Spinal cord (tissue), 10 donors: ENCODE data around the gene FRG2. TPM values are rescaled to one million over a fixed set of nuclear protein-coding genes. Genes with fewer than 3 reads are reported as not detected.
A peak's percentile ranks its signal among the peaks of the same experiment; 100 is the strongest.
"Not testable (repeated sequence)": the region's sequence is repeated elsewhere in the genome, so short reads cannot be mapped to it uniquely, and the experiment has no call there.

Source experiments
- DNase-seq, 6 donors: peaks; one replicate each; pipeline versions ENCODE4 v3.0.0 to v3.0.0-alpha.2; 2013 to 2015; ENCODE audit warnings: low spot score in 6 of 6, low read depth in 4 of 6
- H3K27ac ChIP-seq: one replicate; pipeline ENCODE4 v1.5.1; 2013; ENCODE audit warnings: low read depth, low read length, control low read depth
- H3K27me3 ChIP-seq: one replicate; pipeline ENCODE4 v1.6.1; 2013; ENCODE audit warnings: low read length; ENCODE audit not compliant: control insufficient read depth, insufficient read depth
- H3K36me3 ChIP-seq: one replicate; pipeline ENCODE4 v1.6.1; 2013; ENCODE audit warnings: low read length; ENCODE audit not compliant: control insufficient read depth, insufficient read depth
- H3K4me1 ChIP-seq: one replicate; pipeline ENCODE4 v1.6.1; 2013; ENCODE audit warnings: low read length; ENCODE audit not compliant: control insufficient read depth, insufficient read depth
- H3K4me3 ChIP-seq: one replicate; pipeline ENCODE4 v1.5.1; 2013; ENCODE audit warnings: low read depth, low read length, control low read depth
- H3K9me3 ChIP-seq: one replicate; pipeline ENCODE4 v1.6.1; 2013; ENCODE audit warnings: low read length; ENCODE audit not compliant: control insufficient read depth, insufficient read depth
- WGBS: methylation state at CpG from one replicate; pipeline ENCODE4 v1.1.5; 2013; ENCODE audit warnings: missing lambda C conversion rate; ENCODE audit not compliant: insufficient coverage; 5-methylcytosine and 5-hydroxymethylcytosine counted together
- polyA plus RNA-seq, 2 donors: library from polyadenylated mRNA; unstranded; fragments of 120-200 nt; gene quantifications; one replicate each; pipeline ENCODE4 v1.2.1, GENCODE V29; 2013; ENCODE audit not compliant: insufficient read length in 2 of 2
- total RNA-seq, 2 donors: library from RNA; depleted of rRNA in 1 of 2; stranded (reverse); fragments of 120-200 nt in 1 of 2; fragments of >200 nt in 1 of 2; gene quantifications; one replicate each; pipeline versions ENCODE4 v1.2.3 to v1.2.4, GENCODE V29; 2013 to 2014
- donor health status: healthy.

Gene FRG2
- total and polyA plus RNA-seq, 4 donors: not detected

DNA sequence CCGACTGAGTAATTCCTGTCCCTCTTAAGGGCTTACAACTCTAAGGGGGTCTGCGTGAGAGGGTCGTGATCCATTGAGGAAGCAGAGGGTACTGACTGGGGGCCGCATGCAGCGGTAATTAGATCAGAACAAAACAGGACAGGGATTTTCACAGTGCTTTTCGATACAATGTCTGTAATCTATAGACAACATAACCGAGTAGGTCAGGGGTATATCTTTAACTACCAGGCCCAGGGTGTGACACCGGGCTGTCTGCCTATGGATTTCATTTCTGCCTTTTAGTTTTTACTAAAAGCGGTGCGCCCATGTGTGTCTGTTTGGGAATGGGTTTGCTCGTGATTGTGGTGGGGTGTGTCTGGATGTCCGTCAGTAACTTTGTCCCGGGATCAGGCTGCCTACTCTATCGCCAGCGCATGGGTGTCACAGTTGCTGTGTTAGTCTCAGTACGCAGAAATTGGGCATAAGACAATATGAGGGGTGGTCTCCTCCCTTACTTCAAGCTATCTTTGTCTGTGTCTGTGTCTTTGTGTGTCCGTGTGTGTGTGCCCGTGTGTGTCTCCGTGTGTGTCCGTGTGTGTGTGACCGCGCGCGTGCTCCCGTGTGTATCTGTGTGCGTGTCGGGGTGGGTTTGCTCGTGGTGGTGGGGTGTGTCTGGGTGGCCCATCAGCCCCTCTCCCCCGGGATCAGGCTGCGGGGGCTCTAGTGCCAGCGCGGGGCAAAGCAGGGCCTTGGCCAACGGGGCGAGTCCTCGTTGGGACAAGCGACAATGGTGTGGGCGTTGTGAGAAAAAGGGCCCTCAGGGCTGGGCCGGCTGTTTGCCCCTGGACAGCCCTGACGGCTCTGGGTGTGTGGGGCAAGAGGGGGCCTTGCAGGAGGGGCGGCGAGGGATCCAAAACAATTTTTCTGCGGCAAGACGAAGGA, 10.4 kb downstream of the FRG2 start:
- WGBS: 13% methylated on average over 37 of the region's 43 CpGs
- no peak for DNase-seq
- Histone ChIP-seq H3K9me3 (no peaks in the 10 kb centered on the region), H3K27ac (no peak overlapping the region), H3K4me1 (peaks cover 23% of the 10 kb centered on the region), H3K4me3 (no peak overlapping the region), H3K27me3 (peaks cover 81% of the 10 kb centered on the region), H3K36me3 (no peaks in the 10 kb centered on the region)

DNA sequence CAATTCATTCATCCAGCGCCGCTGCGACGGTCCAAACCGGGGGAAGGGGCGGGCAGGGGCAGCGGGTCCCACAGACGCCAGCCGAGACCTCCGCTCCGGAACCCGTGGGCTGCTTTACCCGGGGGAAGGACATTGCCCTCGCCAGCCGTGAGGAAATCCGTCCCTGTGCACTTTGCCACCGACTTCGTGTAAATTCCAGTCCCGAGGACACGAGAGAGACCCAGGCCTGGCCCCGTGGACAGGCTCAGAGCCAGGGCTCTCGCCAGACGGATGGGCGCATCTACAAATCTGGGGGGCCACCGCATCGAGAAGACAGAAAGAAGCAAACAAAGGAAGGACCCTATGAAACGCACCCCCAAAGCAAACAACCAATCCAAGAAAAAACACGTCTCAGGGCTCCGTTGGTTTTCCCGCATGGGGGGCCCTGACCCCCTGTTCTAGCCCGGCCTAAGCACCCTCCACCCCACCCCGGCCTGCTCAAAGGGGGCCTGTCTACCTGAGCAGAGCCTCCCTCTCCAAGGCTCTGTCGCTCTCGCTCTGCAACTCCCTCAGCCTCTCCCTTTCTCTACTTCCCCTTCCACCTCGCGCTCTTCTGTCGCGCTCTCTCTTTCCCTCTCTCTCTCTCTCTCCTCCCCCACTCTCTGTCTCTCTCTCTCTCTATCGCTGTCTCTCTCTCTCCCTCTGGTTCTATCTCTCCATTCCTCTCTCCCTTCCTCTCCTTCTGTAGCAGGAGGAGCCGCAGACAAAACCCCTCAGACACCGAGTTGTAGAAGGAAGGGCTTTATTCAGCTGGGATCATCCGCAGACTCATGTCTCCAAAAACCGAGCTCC, 11.3 kb downstream of the FRG2 start:
- DNase-seq: peak in 1 of 6 donors; percentile 0

DNA sequence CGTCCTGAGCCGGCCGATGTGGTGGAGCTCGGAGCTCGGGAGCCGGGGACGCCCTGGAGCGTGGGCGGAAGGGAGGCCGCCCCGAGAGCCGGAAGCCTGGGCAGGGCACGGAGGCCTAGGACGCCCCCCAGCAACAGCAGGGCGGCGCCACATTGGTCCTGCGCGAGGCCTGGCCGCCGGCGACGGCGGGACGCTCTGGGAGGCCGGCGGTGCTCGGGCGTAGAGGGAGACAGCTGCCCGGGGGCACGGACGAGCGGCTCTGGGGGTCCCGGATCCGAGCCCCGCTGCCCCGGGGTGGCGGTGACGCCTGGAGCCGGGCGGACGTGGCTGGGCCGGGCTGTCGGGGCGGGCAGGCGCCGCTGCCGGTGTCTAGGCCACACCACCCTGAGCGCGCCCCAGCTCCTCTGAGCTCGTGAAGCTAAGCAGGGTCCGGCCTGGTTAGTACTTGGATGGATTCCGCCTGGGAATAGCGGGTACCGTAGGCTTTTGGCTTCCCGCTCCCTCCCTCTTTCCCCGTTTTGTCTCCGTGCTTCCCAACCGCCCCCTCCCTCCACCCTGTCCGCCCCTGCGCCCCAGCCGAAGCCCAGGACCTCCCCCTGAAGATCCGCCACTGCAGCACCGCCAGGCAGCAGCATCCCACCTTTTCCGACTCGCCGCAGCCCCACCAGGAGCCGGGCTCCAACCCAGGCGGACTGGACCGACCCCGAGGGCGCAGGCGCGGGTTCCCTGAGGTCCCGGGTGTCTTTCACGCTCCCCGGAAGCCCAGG, 12.1 kb downstream of the FRG2 start:
- DNase-seq: peak in 1 of 6 donors; percentile 1
- Histone ChIP-seq H3K36me3 (no peaks in the 10 kb centered on the region), H3K27ac (no peak overlapping the region), H3K4me3 (no peak overlapping the region), H3K27me3 (peaks cover 67% of the 10 kb centered on the region), H3K4me1 (peaks cover 14% of the 10 kb centered on the region), H3K9me3 (no peaks in the 10 kb centered on the region)
- WGBS: 1% methylated on average over 76 of the region's 76 CpGs

More for the DNA sequence above, 11.3 kb downstream of the FRG2 start:
- Histone ChIP-seq H3K27ac (no peak overlapping the region), H3K36me3 (no peaks in the 10 kb centered on the region), H3K4me1 (peaks cover 17% of the 10 kb centered on the region), H3K9me3 (no peaks in the 10 kb centered on the region), H3K27me3 (peaks cover 75% of the 10 kb centered on the region), H3K4me3 (no peak overlapping the region)
- WGBS: 5% methylated on average over 34 of the region's 43 CpGs

DNA sequence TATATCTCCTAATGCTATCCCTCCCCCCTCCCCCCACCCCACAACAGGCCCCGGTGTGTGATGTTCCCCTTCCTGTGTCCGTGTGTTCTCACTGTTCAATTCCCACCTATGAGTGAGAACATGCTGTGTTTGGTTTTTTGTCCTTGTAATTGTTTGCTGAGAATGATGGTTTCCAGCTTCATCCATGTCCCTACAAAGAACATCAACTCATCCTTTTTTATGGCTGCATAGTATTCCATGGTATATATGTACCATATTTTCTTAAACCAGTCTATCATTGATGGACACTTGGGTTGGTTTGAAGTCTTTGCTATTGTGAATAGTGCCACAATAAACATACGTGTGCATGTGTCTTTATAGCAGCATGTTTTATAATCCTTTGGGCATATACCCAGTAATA, 37.1 kb downstream of the FRG2 start:
- not testable (repeated sequence) for H3K4me1 ChIP-seq, H3K36me3 ChIP-seq, H3K27me3 ChIP-seq, H3K4me3 ChIP-seq, H3K9me3 ChIP-seq, H3K27ac ChIP-seq, DNase-seq
- no CpG with 5 or more reads among the region's 3 CpGs for WGBS

DNA sequence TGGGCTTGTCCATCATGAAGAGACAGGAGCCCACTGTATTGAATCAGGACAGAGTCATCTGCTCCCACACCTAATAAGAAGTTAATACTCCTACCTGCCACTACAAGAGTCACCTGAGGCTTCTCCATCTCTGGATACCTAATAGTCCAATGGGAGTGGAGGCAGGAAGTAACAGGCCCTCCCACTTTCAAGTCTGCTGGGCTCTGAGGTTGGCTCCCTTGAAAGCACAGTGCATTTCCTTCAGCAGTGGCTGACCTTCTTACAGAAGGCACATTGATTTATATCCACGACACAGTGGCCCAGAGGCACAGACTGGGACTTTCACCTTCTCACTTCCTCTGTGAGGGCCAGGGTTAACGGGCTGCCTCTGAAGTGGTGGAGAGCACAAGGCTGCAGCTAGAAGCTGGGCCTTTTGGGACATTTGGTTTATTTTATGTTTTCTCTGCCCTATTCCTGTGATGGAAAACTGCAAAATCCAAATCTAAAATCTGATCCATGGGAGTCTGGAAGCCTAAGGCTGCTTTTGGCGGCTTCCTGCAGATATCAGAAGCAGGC, 38.1 kb downstream of the FRG2 start:
- Histone ChIP-seq H3K36me3 (no peaks in the 10 kb centered on the region), H3K4me1 (no peaks in the 10 kb centered on the region), H3K27me3 (no peaks in the 10 kb centered on the region), H3K9me3 (no peaks in the 10 kb centered on the region), H3K27ac (no peak overlapping the region), H3K4me3 (no peak overlapping the region)
- WGBS: no CpG with 5 or more reads among the region's 3 CpGs
- DNase-seq: peak in 1 of 6 donors; percentile 1

DNA sequence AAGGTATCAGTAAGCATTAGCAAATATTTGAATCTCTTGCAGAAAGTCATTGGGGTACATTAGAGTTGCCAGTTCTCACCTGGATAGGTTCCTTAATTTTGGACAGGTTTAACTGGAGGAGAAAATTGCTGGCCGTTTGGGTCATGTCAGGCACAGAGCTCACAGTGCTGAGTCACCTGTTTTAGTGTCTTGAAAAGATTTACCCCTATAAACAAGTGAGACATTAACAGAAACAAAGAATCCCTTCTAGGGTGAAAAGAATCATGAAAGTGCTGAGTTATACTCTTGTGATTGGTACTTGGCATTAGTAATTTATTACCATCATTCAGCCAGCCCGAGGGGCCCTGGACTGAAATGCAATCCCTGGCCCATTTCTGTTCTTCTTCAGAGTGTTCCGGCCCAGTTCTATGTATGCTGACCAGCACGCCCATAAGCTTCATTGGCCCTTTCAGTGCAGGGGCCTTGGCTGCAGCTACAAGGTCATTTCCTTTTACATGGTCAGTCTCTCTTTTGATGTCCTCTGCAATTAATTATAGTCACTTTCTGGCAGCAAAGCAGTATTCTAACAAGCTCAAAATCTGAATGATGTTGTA, 41.3 kb downstream of the FRG2 start:
- not testable (repeated sequence) for DNase-seq, H3K27me3 ChIP-seq, H3K27ac ChIP-seq, H3K36me3 ChIP-seq, H3K9me3 ChIP-seq, H3K4me3 ChIP-seq, H3K4me1 ChIP-seq
- WGBS: no CpG with 5 or more reads among the region's 4 CpGs

DNA sequence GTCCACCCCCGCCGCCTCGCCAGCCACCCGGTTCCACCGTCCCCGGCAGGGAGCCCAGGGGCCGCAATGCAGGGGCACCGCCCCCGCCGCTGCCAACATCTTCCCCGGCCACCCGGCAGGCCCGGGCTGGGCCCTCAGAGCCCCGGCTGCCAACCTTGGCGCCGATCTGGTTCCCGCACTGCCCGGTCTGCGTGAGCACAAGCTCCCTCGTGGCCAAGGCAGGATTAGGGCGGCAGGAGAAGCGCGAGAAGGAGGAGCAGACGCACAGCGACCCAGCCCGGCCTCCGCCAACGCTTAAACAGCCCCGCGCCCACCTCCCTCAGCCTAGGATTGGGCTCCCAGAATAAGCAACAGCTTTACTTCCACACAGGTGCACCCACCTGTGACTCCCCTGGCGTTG, 42.4 kb downstream of the FRG2 start:
- H3K4me1 ChIP-seq, H3K27me3 ChIP-seq, H3K4me3 ChIP-seq, H3K36me3 ChIP-seq, DNase-seq, H3K27ac ChIP-seq, H3K9me3 ChIP-seq: not testable (repeated sequence)
- WGBS: 51% methylated on average over 19 of the region's 31 CpGs

DNA sequence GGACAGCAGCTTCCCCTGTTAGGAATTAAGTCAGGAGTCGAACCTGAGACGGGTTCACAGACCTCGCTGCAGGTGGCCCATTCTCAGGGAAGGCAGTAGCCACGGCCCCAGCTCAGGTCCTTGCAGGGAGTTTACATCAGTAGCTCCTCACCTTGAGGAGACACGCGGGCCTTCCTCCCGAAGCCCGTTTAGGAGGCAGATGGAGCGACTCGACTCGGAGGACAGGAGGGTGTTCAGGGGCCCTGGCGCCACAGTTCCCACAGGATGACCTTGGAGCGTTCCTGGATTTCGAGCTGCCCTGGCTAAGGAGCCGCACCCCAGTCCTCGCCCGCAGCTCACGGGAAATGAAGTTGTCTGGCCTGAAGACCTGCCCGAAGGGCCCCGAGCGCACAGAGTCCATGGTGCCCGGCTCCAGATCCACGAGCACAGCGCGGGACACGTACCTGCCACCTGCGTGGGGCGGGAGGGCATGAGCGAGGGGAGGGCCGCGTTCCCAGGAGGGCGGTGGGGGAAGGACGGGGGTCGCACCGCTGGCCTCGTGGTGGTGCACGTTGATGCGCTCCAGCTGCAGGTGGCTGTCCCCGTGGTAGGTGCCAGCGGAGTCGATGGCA, 43.0 kb downstream of the FRG2 start:
- H3K27me3 ChIP-seq, H3K27ac ChIP-seq, H3K4me3 ChIP-seq, H3K4me1 ChIP-seq, H3K36me3 ChIP-seq, DNase-seq, H3K9me3 ChIP-seq: not testable (repeated sequence)
- 87% methylated on average over 14 of the region's 41 CpGs for WGBS
